ENCODE measurements around the gene NECTIN4. TPM values are rescaled to one million over a fixed set of nuclear protein-coding genes. Genes with fewer than 3 reads are reported as not detected.

Gene NECTIN4
- total and polyA plus RNA-seq, 2 of the 13 experiments (the other 11 are each of a cell fraction or from before 2014, with no cell fraction given), result 5.9 to 12.4 TPM

DNA sequence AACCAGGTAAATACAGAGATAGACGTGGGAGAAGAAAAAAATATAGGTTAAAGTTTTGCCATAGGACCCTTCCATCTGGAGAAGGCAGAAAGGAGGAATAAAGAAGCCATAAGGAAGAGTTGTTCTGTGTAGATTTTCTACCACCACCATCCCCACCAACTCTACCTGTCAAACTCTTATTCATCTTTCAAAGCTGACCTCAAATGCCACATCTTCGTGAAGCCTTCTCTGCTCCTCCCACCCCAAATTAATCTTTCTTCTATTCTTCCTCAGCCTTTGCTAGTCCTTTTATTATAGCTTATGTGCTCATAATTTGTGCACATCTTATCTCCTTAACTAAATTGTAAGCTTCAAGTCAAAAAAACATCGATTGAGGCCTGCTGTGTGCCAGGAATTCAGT is 1.3 kb upstream of the NECTIN4 start:
- Histone ChIP-seq H2AFZ (ENCODE audit: low read length) (no peak overlapping the region), H3K9ac (ENCODE audit: insufficient read depth, low read depth, low read length) (no peak overlapping the region), H3K36me3 (replicated peaks in 1 of 2; ENCODE audit: control insufficient read depth in 1 of 2, insufficient read depth in 2 of 2, low read length in 2 of 2) (no peaks in the 10 kb centered on the region), H3K79me2 (ENCODE audit: insufficient read depth, low read length) (no peaks in the 10 kb centered on the region), H4K20me1 (ENCODE audit: insufficient read depth, low read length) (no peaks in the 10 kb centered on the region), H3K27me3 (ENCODE audit: control insufficient read depth in 1 of 2, insufficient read depth in 2 of 2, low read length in 2 of 2) (peaks cover 3 to 42% of the 10 kb centered on the region in 2 experiments; a peak in 3 of 5 replicates), H3K4me2 (ENCODE audit: low read depth, low read length) (no peak overlapping the region), H3K4me1 (ENCODE audit: insufficient read depth, low read length) (peaks cover 21% of the 10 kb centered on the region), H3K4me3 (replicated peaks in 1 of 3; ENCODE audit: insufficient read depth in 1 of 3, low read depth in 2 of 3, low read length in 3 of 3) (no peak overlapping the region), H3K27ac (ENCODE audit: extremely low read length, insufficient read depth, low read length) (no peak overlapping the region), H3K9me3 (ENCODE audit: low read length) (no peaks in the 10 kb centered on the region)
- no TSS peak for BruUV-seq (replicated peaks)
- FAIRE-seq (no peak), ATAC-seq (no peak), DNase-seq (ENCODE audit: low spot score) (no peak)
- ChIA-PET CTCF (ENCODE audit: low intra/inter-chr PET ratio, low total read pairs) (no interaction called here), POLR2A (no interaction called here)
- intact Hi-C loops (cut with micrococcal nuclease; ENCODE audit: unreplicated experiment), result no loop called here
- WGBS (ENCODE audit: low lambda C conversion rate), result 12% methylated on average over 3 of the region's 3 CpGs
- TF ChIP-seq MEIS2 (CRISPR knock-in tag; IDR thresholded peaks at IDR 0.05), result no peak
- no peak for TF ChIP-seq ESRRA (CRISPR knock-in tag; IDR thresholded peaks at IDR 0.05; ENCODE audit: low read depth)
- no peak for TF ChIP-seq KAT8 (CRISPR knock-in tag; IDR thresholded peaks at IDR 0.05)
- TF ChIP-seq KLF6 (CRISPR knock-in tag; IDR thresholded peaks at IDR 0.05), result no peak
- in situ Hi-C loops (cut with HindIII; ENCODE audit: extremely low pct_ligation_motif_present, low pct_unique_long_range_greater_than_20kb), result loop anchor here (10.0 kb wide), 1 partner anchor 96 kb away; no protein-coding TSS in a partner anchor

DNA sequence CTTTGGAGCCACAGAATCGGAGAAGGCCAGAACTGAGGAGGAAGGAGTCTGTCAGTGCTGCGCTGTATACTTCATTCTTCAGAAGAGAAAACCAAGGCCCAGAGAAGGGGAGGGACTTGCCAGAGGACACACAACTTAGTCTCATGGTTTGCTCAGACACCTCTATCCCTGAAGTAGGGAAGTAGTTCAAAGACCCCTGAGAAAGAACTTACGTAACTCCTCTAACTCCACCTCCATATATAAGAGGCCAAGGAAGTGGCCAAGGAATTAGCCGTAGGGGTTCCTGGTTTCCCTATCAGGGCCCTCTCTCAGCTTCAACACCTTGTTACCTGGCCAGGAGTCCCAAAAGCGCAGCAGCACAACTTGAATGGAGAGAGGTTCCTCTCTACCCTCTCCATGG is 580 bp upstream of the NECTIN4 start:
- intact Hi-C loops (cut with micrococcal nuclease; ENCODE audit: unreplicated experiment) (no loop called here), in situ Hi-C loops (cut with HindIII; ENCODE audit: extremely low pct_ligation_motif_present, low pct_unique_long_range_greater_than_20kb) (loop anchor here (10.0 kb wide), 1 partner anchor 95 kb away; no protein-coding TSS in a partner anchor)
- Histone ChIP-seq H3K9me3 (ENCODE audit: low read length) (no peaks in the 10 kb centered on the region), H3K9ac (ENCODE audit: insufficient read depth, low read depth, low read length) (no peak overlapping the region), H3K4me1 (ENCODE audit: insufficient read depth, low read length) (peaks cover 28% of the 10 kb centered on the region), H3K27ac (ENCODE audit: extremely low read length, insufficient read depth, low read length) (no peak overlapping the region), H3K27me3 (ENCODE audit: control insufficient read depth in 1 of 2, insufficient read depth in 2 of 2, low read length in 2 of 2) (peaks cover 3 to 40% of the 10 kb centered on the region in 2 experiments; a peak in 3 of 5 replicates), H3K4me2 (ENCODE audit: low read depth, low read length) (no peak overlapping the region), H3K36me3 (replicated peaks in 1 of 2; ENCODE audit: control insufficient read depth in 1 of 2, insufficient read depth in 2 of 2, low read length in 2 of 2) (no peaks in the 10 kb centered on the region), H2AFZ (ENCODE audit: low read length) (no peak overlapping the region), H3K79me2 (ENCODE audit: insufficient read depth, low read length) (no peaks in the 10 kb centered on the region), H4K20me1 (ENCODE audit: insufficient read depth, low read length) (no peaks in the 10 kb centered on the region), H3K4me3 (replicated peaks in 1 of 3; ENCODE audit: insufficient read depth in 1 of 3, low read depth in 2 of 3, low read length in 3 of 3) (no peak overlapping the region)
- DNase-seq (ENCODE audit: low spot score) (no peak), ATAC-seq (no peak), FAIRE-seq (no peak)
- TF ChIP-seq KAT2B (IDR thresholded peaks at IDR 0.05; ENCODE audit: borderline replicate concordance, low read depth, low read length) (no peak), MZF1 (CRISPR knock-in tag; IDR thresholded peaks at IDR 0.05; ENCODE audit: borderline replicate concordance) (no peak), ZNF468 (CRISPR knock-in tag; IDR thresholded peaks at IDR 0.05) (no peak)
- TF ChIP-seq, protein P1, sequence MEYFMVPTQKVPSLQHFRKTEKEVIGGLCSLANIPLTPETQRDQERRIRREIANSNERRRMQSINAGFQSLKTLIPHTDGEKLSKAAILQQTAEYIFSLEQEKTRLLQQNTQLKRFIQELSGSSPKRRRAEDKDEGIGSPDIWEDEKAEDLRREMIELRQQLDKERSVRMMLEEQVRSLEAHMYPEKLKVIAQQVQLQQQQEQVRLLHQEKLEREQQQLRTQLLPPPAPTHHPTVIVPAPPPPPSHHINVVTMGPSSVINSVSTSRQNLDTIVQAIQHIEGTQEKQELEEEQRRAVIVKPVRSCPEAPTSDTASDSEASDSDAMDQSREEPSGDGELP (IDR thresholded peaks at IDR 0.05; ENCODE audit: borderline replicate concordance, low read depth), result no peak
- TF ChIP-seq, protein P2, sequence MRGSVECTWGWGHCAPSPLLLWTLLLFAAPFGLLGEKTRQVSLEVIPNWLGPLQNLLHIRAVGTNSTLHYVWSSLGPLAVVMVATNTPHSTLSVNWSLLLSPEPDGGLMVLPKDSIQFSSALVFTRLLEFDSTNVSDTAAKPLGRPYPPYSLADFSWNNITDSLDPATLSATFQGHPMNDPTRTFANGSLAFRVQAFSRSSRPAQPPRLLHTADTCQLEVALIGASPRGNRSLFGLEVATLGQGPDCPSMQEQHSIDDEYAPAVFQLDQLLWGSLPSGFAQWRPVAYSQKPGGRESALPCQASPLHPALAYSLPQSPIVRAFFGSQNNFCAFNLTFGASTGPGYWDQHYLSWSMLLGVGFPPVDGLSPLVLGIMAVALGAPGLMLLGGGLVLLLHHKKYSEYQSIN (CRISPR knock-in tag; IDR thresholded peaks at IDR 0.05; ENCODE audit: borderline replicate concordance), result no peak
- 82% methylated on average over 4 of the region's 5 CpGs for WGBS (ENCODE audit: low lambda C conversion rate)
- no TSS peak for BruUV-seq (replicated peaks)
- ChIA-PET CTCF (ENCODE audit: low intra/inter-chr PET ratio, low total read pairs) (no interaction called here), POLR2A (no interaction called here)

Measured in HepG2 (cell line).